Body of pancreas (tissue), 4 donors: ENCODE results near the gene TOGARAM1.

Source experiments
- POLR2A ChIP-seq, 3 donors: fragments of 450-650 bp; IDR thresholded peaks; one replicate each; pipeline ENCODE4 v1.6.1; 2016; ENCODE audit warnings: antibody characterized with exemption in 3 of 3, mild to moderate bottlenecking in 2 of 3
- TF ChIP-seq, protein P1 (sequence below), 7 experiments: fragments of 450-650 bp in 4 of 7; fragments of 200-600 bp in 3 of 7; sonication (generic) in 3 of 7; IDR thresholded peaks; one replicate each; pipeline ENCODE4 v1.5.1; 2016 to 2019; ENCODE audit warnings: antibody characterized with exemption in 7 of 7

DNA sequence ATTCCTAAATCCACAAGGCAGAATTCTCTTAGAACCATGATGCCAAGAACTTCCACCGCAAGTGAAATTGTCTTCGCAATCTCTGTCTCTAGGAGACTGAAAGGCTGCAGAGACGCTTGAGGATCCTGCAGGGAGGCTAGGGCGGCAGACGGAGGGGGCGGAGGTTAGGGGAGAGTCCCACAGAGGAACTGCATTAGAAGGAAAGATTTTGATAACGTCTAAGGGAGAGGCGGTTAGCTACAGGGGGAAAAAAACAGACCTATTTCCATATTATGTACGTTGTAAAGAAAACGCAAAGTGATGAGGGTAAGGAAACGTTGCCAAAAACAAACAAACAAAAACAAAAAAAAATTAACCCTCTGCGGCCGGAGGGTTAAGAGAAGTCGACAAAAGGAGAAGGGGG is 838 bp upstream of the TOGARAM1 start:
- no peak for TF ChIP-seq POLR2A (IDR thresholded peaks at IDR 0.05)
- TF ChIP-seq, protein P1, sequence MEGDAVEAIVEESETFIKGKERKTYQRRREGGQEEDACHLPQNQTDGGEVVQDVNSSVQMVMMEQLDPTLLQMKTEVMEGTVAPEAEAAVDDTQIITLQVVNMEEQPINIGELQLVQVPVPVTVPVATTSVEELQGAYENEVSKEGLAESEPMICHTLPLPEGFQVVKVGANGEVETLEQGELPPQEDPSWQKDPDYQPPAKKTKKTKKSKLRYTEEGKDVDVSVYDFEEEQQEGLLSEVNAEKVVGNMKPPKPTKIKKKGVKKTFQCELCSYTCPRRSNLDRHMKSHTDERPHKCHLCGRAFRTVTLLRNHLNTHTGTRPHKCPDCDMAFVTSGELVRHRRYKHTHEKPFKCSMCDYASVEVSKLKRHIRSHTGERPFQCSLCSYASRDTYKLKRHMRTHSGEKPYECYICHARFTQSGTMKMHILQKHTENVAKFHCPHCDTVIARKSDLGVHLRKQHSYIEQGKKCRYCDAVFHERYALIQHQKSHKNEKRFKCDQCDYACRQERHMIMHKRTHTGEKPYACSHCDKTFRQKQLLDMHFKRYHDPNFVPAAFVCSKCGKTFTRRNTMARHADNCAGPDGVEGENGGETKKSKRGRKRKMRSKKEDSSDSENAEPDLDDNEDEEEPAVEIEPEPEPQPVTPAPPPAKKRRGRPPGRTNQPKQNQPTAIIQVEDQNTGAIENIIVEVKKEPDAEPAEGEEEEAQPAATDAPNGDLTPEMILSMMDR (IDR thresholded peaks at IDR 0.05), result peak in 1 of 7 experiments; percentile 7
